HG03469 (cell line): ENCODE results near the gene USH1C.

Source experiments
- ATAC-seq: cut with Tn5 transposase; IDR thresholded peaks from one replicate; pipeline ENCODE4 v1.9.1; 2021; ENCODE audit warnings: mild to moderate bottlenecking, moderate library complexity, moderate number of reproducible peaks; ENCODE audit not compliant: unreplicated experiment

Gene USH1C

GRCh38 chr11:17443926-17444690, 100.1 kb downstream of the USH1C start:
- no peak for ATAC-seq
